ENCODE measurements around the gene PGA5. TPM values are rescaled to one million over a fixed set of nuclear protein-coding genes. Genes with fewer than 3 reads are reported as not detected.
"Not testable (repeated sequence)": the region's sequence is repeated elsewhere in the genome, so short reads cannot be mapped to it uniquely, and the experiment has no call there.

The PGA5 gene
- total RNA-seq (not detected), polyA plus RNA-seq (not detected)

- CTCF ChIA-PET; POLR2A ChIA-PET; H3K36me3 Mint-ChIP-seq; H3K4me1 Mint-ChIP-seq; H3K36me3 ChIP-seq (ENCODE audit: insufficient read depth, low read length); DNase-seq; H3K27ac Mint-ChIP-seq; H3K4me3 Mint-ChIP-seq; H3K27me3 Mint-ChIP-seq; H3K4me1 ChIP-seq (ENCODE audit: insufficient read depth, low read length); H3K9me3 Mint-ChIP-seq; H3K27ac ChIP-seq (ENCODE audit: low read depth, low read length); H3K27me3 ChIP-seq (ENCODE audit: insufficient read depth, low read length, poor library complexity, severe bottlenecking); H3K9me3 ChIP-seq (ENCODE audit: low read length); H3K4me3 ChIP-seq (ENCODE audit: low read length): not testable (repeated sequence)
Observed at GRCh38 chr11:61240875-61241274, at the start of gene PGA5. PGA5 (plus strand) TSS chr11:61241175; CDS start chr11:61241227, 52 bp downstream.

DNA sequence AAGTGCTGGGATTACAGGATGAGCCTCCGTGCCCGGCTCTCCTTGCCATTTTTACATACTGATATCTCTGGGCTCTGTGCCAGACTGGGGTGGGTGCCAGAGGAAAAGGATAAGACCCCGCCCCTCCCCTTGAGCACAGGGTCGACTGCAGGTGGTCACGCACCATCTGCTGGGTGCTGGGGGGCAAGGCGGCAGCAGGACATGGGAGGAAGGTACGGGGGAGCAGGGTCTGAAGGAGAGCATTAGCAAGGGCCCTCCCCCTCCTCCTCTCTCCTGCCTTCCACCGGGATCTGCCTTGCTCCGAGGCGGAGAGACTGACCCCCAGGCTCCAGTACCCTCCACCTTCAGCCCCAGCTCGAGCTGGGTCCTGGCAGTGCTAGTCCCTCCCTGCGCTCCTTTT is 47.4 kb upstream of the PGA5 start:
- peaks cover 0 to 1% (median 0%) of the 10 kb centered on the region in 5 donors for H3K9me3 Mint-ChIP-seq
- Histone ChIP-seq H3K27ac (ENCODE audit: low read depth, low read length) (no peak overlapping the region), H3K9me3 (ENCODE audit: low read length) (no peaks in the 10 kb centered on the region), H3K4me3 (ENCODE audit: low read length) (no peak overlapping the region), H3K4me1 (ENCODE audit: insufficient read depth, low read length) (no peaks in the 10 kb centered on the region), H3K36me3 (ENCODE audit: insufficient read depth, low read length) (no peaks in the 10 kb centered on the region), H3K27me3 (ENCODE audit: insufficient read depth, low read length, poor library complexity, severe bottlenecking) (no peaks in the 10 kb centered on the region)
- ChIA-PET CTCF (no interaction called here), POLR2A (no interaction called here)
- no peak for DNase-seq
- H3K4me3 Mint-ChIP-seq = no peak overlapping the region
- H3K27ac Mint-ChIP-seq = no peak overlapping the region
- peaks cover 10 to 34% of the 10 kb centered on the region in 2 donors for H3K27me3 Mint-ChIP-seq
- H3K36me3 Mint-ChIP-seq = no peaks in the 10 kb centered on the region
- no peaks in the 10 kb centered on the region for H3K4me1 Mint-ChIP-seq

DNA sequence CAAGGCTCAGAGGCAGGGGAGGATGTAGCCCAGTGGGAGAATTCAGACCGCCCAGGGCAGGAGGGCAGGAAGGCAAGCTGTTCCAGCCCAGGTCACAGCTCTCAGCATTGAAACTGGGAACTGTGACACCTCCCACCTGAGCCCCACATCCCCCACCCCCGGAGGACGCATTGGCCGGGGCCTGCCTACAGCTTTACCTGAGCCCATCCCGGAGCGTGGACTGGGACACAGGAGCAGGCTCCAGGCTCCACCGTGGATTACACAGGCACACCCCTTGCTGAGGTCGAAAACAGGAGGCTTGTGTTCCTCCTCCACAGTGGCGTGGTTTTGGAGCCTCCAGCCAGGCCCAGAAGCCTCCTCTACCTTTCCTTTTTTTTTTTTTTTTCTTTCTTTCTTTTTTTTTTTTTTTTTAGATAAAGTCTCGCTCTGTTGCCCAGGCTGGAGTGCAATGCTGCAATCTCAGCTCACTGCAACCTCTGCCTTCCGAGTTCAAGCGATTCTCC is 46.8 kb upstream of the PGA5 start:
- no peak overlapping the region for H3K4me3 Mint-ChIP-seq
- CTCF ChIA-PET = no interaction called here
- H3K36me3 ChIP-seq (ENCODE audit: insufficient read depth, low read length) = no peaks in the 10 kb centered on the region
- peaks cover 10 to 37% of the 10 kb centered on the region in 2 donors for H3K27me3 Mint-ChIP-seq
- POLR2A ChIA-PET = no interaction called here
- H3K27me3 ChIP-seq (ENCODE audit: insufficient read depth, low read length, poor library complexity, severe bottlenecking) = no peaks in the 10 kb centered on the region
- no peak for DNase-seq
- H3K4me1 ChIP-seq (ENCODE audit: insufficient read depth, low read length) = no peaks in the 10 kb centered on the region
- no peaks in the 10 kb centered on the region for H3K4me1 Mint-ChIP-seq
- H3K9me3 ChIP-seq (ENCODE audit: low read length) = no peaks in the 10 kb centered on the region
- no peaks in the 10 kb centered on the region for H3K36me3 Mint-ChIP-seq
- peaks cover 0 to 1% (median 0%) of the 10 kb centered on the region in 5 donors for H3K9me3 Mint-ChIP-seq
- no peak overlapping the region for H3K4me3 ChIP-seq (ENCODE audit: low read length)
- H3K27ac ChIP-seq (ENCODE audit: low read depth, low read length) = no peak overlapping the region
- peak overlapping the region in 1 of 8 donors; percentile 57 for H3K27ac Mint-ChIP-seq

DNA sequence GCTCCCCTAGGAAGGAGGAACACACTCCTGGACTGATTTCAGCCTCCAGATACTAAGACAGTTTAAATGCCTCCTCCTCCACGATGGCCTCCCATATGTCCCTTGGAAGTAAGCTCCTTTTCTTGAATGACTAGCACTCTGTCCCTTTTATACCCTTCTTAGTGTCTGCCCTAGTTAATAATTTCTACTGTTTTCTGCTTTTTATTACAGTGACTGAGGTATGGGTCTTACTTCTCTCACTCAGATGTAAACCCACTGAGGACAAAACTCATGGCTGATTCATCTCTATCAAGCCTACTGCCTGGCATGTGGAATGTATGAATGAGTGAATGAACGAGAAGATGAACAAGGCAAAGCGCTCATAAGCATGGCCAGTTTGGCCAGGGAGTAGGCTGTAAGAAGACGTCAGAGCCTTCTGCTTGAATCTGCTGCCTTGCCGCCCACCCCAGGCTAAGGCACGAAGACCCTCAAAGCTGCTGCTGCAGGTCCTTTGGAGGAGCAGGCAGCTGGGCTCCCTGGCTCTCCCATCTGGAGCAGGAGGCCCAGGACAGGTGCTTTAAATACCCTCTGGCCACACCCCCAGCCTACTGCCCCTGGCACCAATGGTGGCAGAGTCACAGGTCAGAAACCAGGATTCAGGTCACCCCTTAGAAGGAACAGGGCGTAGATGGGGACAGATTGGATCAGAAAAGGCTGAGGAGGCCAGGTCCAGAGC is 45.8 kb upstream of the PGA5 start:
- peaks cover 10 to 39% of the 10 kb centered on the region in 2 donors for H3K27me3 Mint-ChIP-seq
- H3K9me3 ChIP-seq (ENCODE audit: low read length) = no peaks in the 10 kb centered on the region
- no peak for DNase-seq
- H3K27ac Mint-ChIP-seq = peak overlapping the region in 1 of 8 donors; percentile 47
- CTCF ChIA-PET = no interaction called here
- no peaks in the 10 kb centered on the region for H3K36me3 Mint-ChIP-seq
- no peak overlapping the region for H3K4me3 Mint-ChIP-seq
- H3K27ac ChIP-seq (ENCODE audit: low read depth, low read length) = no peak overlapping the region
- no peaks in the 10 kb centered on the region for H3K4me1 Mint-ChIP-seq
- POLR2A ChIA-PET = no interaction called here
- H3K36me3 ChIP-seq (ENCODE audit: insufficient read depth, low read length) = no peaks in the 10 kb centered on the region
- H3K4me3 ChIP-seq (ENCODE audit: low read length) = no peak overlapping the region
- H3K9me3 Mint-ChIP-seq = peaks cover 0 to 1% (median 0%) of the 10 kb centered on the region in 5 donors
- H3K4me1 ChIP-seq (ENCODE audit: insufficient read depth, low read length) = no peaks in the 10 kb centered on the region
- no peaks in the 10 kb centered on the region for H3K27me3 ChIP-seq (ENCODE audit: insufficient read depth, low read length, poor library complexity, severe bottlenecking)

DNA sequence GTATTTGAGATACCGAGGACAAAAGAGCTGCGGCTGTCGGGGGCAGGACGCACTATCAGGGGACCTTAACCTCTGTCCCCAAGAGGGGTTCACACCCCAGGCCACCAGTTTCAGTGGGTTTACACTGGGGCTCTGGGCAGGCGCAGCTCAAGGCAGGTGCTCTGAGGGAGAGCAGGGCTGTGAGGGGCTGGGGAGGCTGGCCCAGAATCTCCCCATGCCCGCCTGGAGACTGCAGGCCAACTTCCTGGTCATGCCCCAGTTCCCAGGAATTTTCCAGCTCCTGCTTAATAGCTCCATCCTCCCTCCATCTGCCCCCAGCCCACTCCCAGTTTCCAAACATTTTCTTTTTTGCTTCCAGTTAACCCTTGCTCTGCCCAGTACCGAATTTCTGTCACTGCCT is 45.3 kb upstream of the PGA5 start:
- Mint-ChIP-seq H3K4me1 (no peaks in the 10 kb centered on the region), H3K27ac (no peak overlapping the region), H3K9me3 (peaks cover 0 to 1% (median 0%) of the 10 kb centered on the region in 5 donors), H3K4me3 (peak overlapping the region in 1 of 7 donors; percentile 48), H3K27me3 (peaks cover 10 to 40% of the 10 kb centered on the region in 2 donors), H3K36me3 (no peaks in the 10 kb centered on the region)
- no peak for DNase-seq
- H3K27ac ChIP-seq (ENCODE audit: low read depth, low read length) = no peak overlapping the region
- H3K4me1 ChIP-seq (ENCODE audit: insufficient read depth, low read length) = no peaks in the 10 kb centered on the region
- H3K4me3 ChIP-seq (ENCODE audit: low read length) = no peak overlapping the region
- H3K27me3 ChIP-seq (ENCODE audit: insufficient read depth, low read length, poor library complexity, severe bottlenecking) = no peaks in the 10 kb centered on the region
- POLR2A ChIA-PET = no interaction called here
- H3K36me3 ChIP-seq (ENCODE audit: insufficient read depth, low read length) = no peaks in the 10 kb centered on the region
- H3K9me3 ChIP-seq (ENCODE audit: low read length) = no peaks in the 10 kb centered on the region
- CTCF ChIA-PET = no interaction called here

DNA sequence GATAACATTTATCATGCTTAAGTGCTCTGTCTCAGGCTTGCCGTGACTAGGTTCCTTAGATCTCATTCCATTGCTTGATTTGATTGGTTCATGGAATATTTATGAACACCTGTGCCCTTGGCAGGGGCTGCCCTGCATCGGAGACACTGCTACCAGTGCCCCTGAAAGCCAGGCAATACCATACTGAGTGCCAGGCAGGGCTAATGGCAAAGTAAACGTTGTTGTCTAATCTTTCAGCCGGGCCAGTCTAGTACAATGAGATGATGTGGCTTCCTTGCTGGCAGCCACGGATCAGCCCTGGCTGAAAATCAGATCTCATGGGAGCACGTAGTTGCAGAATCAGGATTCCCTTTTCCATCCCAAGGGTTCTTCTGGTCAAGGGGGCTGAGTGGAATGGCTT is 42.6 kb upstream of the PGA5 start:
- DNase-seq = no peak

DNA sequence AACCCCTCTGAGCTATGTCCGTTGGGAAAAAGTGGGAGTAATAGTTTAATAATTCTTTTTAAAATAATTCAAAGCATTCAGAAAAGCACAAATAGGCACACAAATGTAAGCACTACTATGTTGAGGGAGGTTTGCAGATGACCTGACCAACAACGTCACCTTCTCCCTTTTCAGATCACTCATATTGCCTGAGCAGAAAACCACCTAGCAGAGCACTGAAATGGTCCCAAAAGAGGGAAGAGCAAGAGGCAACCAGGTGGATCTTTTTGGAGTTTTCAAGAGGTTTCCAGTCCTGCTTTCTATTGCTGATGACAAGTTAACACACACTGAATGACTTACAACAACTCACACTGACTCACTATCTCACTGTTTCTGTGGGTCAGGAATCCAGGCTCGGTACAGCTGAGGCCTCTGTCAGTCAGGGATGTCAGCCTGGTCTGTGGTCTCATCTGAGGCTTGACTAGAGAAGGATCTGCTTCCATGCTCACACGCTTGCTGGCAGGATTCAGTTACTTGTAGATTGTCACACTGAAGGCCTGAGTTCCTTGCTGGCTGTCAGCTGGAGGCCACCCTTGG is 41.9 kb upstream of the PGA5 start:
- no peaks in the 10 kb centered on the region for H3K36me3 Mint-ChIP-seq
- Histone ChIP-seq H3K27ac (ENCODE audit: low read depth, low read length) (no peak overlapping the region), H3K27me3 (ENCODE audit: insufficient read depth, low read length, poor library complexity, severe bottlenecking) (no peaks in the 10 kb centered on the region), H3K4me1 (ENCODE audit: insufficient read depth, low read length) (no peaks in the 10 kb centered on the region), H3K4me3 (ENCODE audit: low read length) (no peak overlapping the region), H3K36me3 (ENCODE audit: insufficient read depth, low read length) (no peaks in the 10 kb centered on the region), H3K9me3 (ENCODE audit: low read length) (no peaks in the 10 kb centered on the region)
- no peaks in the 10 kb centered on the region for H3K9me3 Mint-ChIP-seq
- ChIA-PET CTCF (no interaction called here), POLR2A (no interaction called here)
- H3K4me1 Mint-ChIP-seq = no peaks in the 10 kb centered on the region
- H3K27ac Mint-ChIP-seq = no peak overlapping the region
- DNase-seq = no peak
- peaks cover 18 to 46% of the 10 kb centered on the region in 2 donors for H3K27me3 Mint-ChIP-seq
- H3K4me3 Mint-ChIP-seq = no peak overlapping the region

More for the DNA sequence above, 42.6 kb upstream of the PGA5 start:
- Mint-ChIP-seq H3K36me3 (no peaks in the 10 kb centered on the region), H3K4me3 (no peak overlapping the region), H3K27me3 (peaks cover 18 to 46% of the 10 kb centered on the region in 2 donors), H3K27ac (no peak overlapping the region), H3K4me1 (no peaks in the 10 kb centered on the region), H3K9me3 (no peaks in the 10 kb centered on the region)
- ChIA-PET CTCF (no interaction called here), POLR2A (no interaction called here)
- Histone ChIP-seq H3K9me3 (ENCODE audit: low read length) (no peaks in the 10 kb centered on the region), H3K4me3 (ENCODE audit: low read length) (no peak overlapping the region), H3K27me3 (ENCODE audit: insufficient read depth, low read length, poor library complexity, severe bottlenecking) (no peaks in the 10 kb centered on the region), H3K36me3 (ENCODE audit: insufficient read depth, low read length) (no peaks in the 10 kb centered on the region), H3K4me1 (ENCODE audit: insufficient read depth, low read length) (no peaks in the 10 kb centered on the region), H3K27ac (ENCODE audit: low read depth, low read length) (no peak overlapping the region)

GRCh38 chr11:61201476-61201875 is 39.5 kb upstream of the PGA5 start:
- H3K9me3 ChIP-seq (ENCODE audit: low read length) = no peaks in the 10 kb centered on the region
- Mint-ChIP-seq H3K27me3 (peaks cover 21 to 35% of the 10 kb centered on the region in 2 donors), H3K36me3 (no peaks in the 10 kb centered on the region), H3K27ac (no peak overlapping the region), H3K4me3 (no peak overlapping the region), H3K9me3 (no peaks in the 10 kb centered on the region), H3K4me1 (no peaks in the 10 kb centered on the region)
- DNase-seq = no peak
- POLR2A ChIA-PET = no interaction called here
- no peak overlapping the region for H3K27ac ChIP-seq (ENCODE audit: low read depth, low read length)
- CTCF ChIA-PET = interaction anchor here (1.4 kb wide), 1 partner anchor 14 kb away, joined by 9 read pairs; no protein-coding TSS in a partner anchor
- no peak overlapping the region for H3K4me3 ChIP-seq (ENCODE audit: low read length)
- no peaks in the 10 kb centered on the region for H3K27me3 ChIP-seq (ENCODE audit: insufficient read depth, low read length, poor library complexity, severe bottlenecking)
- H3K4me1 ChIP-seq (ENCODE audit: insufficient read depth, low read length) = no peaks in the 10 kb centered on the region
- no peaks in the 10 kb centered on the region for H3K36me3 ChIP-seq (ENCODE audit: insufficient read depth, low read length)
